ENCODE measurements around the gene MRPS2. TPM values are rescaled to one million over a fixed set of nuclear protein-coding genes. Genes with fewer than 3 reads are reported as not detected.
"Not testable (repeated sequence)": the region's sequence is repeated elsewhere in the genome, so short reads cannot be mapped to it uniquely, and the experiment has no call there.

Gene MRPS2
- total RNA-seq, 1 experiment from 2014 or later: 81.0 TPM

DNA sequence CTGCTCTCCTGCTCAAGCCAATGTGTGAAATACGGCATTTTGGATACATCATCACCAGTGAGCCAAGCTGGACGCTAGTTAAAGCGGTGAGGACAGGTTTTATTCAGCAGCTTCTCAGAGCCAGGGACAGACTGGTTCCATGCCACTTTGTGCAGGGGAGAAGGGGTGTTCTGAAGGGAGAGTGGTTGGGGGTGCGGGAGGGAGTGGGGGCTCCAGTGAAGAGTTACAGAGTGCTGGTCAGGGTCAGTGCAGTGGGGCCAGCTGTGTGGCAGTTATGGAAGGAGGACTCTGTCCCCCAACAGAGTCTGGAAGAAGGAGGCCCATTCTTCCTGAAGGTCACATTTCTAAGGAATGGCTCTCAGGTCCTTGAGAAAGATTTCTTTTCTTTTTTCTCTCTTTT is 34.3 kb downstream of the MRPS2 start:
- not testable (repeated sequence) for DNase-seq; H3K23ac ChIP-seq (ENCODE audit: insufficient read length, low read depth, low read length); H3K9me3 ChIP-seq (ENCODE audit: control insufficient read depth, low read depth, low read length); H3K79me1 ChIP-seq (ENCODE audit: insufficient read depth, low read depth, low read length, poor library complexity, severe bottlenecking); H2BK120ac ChIP-seq (ENCODE audit: low read depth, low read length, poor library complexity, severe bottlenecking); H3K23me2 ChIP-seq (ENCODE audit: insufficient read length, low read depth, low read length, poor library complexity, severe bottlenecking); H2BK20ac ChIP-seq (ENCODE audit: low read depth, low read length, poor library complexity, severe bottlenecking); H4K91ac ChIP-seq (ENCODE audit: insufficient read length, low read depth, low read length); H3K27me3 ChIP-seq (ENCODE audit: insufficient read depth, low read length); H3K56ac ChIP-seq (ENCODE audit: insufficient read length, low read depth, low read length); H2BK12ac ChIP-seq (ENCODE audit: insufficient read length, low read depth, low read length); H2BK15ac ChIP-seq (ENCODE audit: low read depth, low read length); H3K4me2 ChIP-seq (ENCODE audit: insufficient read depth, insufficient read length, low read length); H3K27ac ChIP-seq (ENCODE audit: insufficient read length, low read depth, low read length); H3K36me3 Mint-ChIP-seq (ENCODE audit: insufficient read depth in 1 of 3, low read depth in 3 of 3); H2BK5ac ChIP-seq (ENCODE audit: insufficient read length, low read length); H3K14ac ChIP-seq (ENCODE audit: insufficient read depth, low read length); H3K4me1 ChIP-seq (ENCODE audit: insufficient read depth, low read length); H3K18ac ChIP-seq (ENCODE audit: insufficient read length, low read depth, low read length); H3K9ac ChIP-seq (ENCODE audit: extremely low read depth, insufficient read length, low read length); H3K27ac Mint-ChIP-seq; H3K4me3 Mint-ChIP-seq; H4K5ac ChIP-seq (ENCODE audit: insufficient read length, low read depth, low read length); H4K8ac ChIP-seq (replicated peaks; ENCODE audit: insufficient read length, low read depth, low read length); H2AFZ ChIP-seq (ENCODE audit: low read length); H4K20me1 ChIP-seq (ENCODE audit: control insufficient read depth, insufficient read depth, insufficient read length); H3K79me2 ChIP-seq (ENCODE audit: insufficient read depth, low read length); H3K9me3 Mint-ChIP-seq; H3T11ph ChIP-seq (ENCODE audit: low read length); H3K4ac ChIP-seq (ENCODE audit: low read depth, low read length); H2AK5ac ChIP-seq (ENCODE audit: insufficient read length, low read length)
- no CpG with 5 or more reads among the region's 4 CpGs for WGBS (ENCODE audit: extremely low coverage, insufficient read length, low lambda C conversion rate)
- peaks cover 9 to 11% of the 10 kb centered on the region in 2 experiments for H3K4me1 Mint-ChIP-seq
- peaks cover 20% of the 10 kb centered on the region for H3K27me3 Mint-ChIP-seq (ENCODE audit: low read depth)

DNA sequence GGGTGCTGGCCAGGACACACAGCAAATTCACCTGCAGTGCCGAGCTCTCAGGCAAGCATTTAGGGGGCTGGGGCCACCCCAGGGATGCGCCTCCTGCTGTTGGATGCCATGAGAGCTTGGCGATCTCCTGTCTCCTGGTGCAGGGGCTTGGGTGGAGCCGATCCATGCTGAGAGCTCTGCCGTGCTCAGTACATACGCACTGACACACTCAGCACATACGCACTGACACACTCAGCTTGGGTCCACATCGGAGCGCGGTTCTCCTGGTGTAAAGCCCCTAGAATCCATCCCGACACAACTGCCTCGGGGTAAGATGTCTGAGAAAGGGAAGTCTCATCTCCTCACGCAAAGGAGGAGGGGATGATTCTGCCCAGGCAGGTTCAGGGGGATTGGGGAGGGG is 35.1 kb downstream of the MRPS2 start:
- not testable (repeated sequence) for H4K91ac ChIP-seq (ENCODE audit: insufficient read length, low read depth, low read length); H3K9ac ChIP-seq (ENCODE audit: extremely low read depth, insufficient read length, low read length); H3K23me2 ChIP-seq (ENCODE audit: insufficient read length, low read depth, low read length, poor library complexity, severe bottlenecking); H2BK12ac ChIP-seq (ENCODE audit: insufficient read length, low read depth, low read length); H2BK120ac ChIP-seq (ENCODE audit: low read depth, low read length, poor library complexity, severe bottlenecking); H3K18ac ChIP-seq (ENCODE audit: insufficient read length, low read depth, low read length); H3K56ac ChIP-seq (ENCODE audit: insufficient read length, low read depth, low read length); H4K8ac ChIP-seq (replicated peaks; ENCODE audit: insufficient read length, low read depth, low read length); H3K4me2 ChIP-seq (ENCODE audit: insufficient read depth, insufficient read length, low read length); H3K9me3 Mint-ChIP-seq; H2AFZ ChIP-seq (ENCODE audit: low read length); H2BK20ac ChIP-seq (ENCODE audit: low read depth, low read length, poor library complexity, severe bottlenecking); H3K27ac Mint-ChIP-seq; H3K23ac ChIP-seq (ENCODE audit: insufficient read length, low read depth, low read length); H3K4ac ChIP-seq (ENCODE audit: low read depth, low read length); H3K4me3 Mint-ChIP-seq; H3K79me1 ChIP-seq (ENCODE audit: insufficient read depth, low read depth, low read length, poor library complexity, severe bottlenecking); H3K4me1 ChIP-seq (ENCODE audit: insufficient read depth, low read length); H4K5ac ChIP-seq (ENCODE audit: insufficient read length, low read depth, low read length); H3T11ph ChIP-seq (ENCODE audit: low read length); H2AK5ac ChIP-seq (ENCODE audit: insufficient read length, low read length); H3K36me3 Mint-ChIP-seq (ENCODE audit: insufficient read depth in 1 of 3, low read depth in 3 of 3); DNase-seq; H3K27ac ChIP-seq (ENCODE audit: insufficient read length, low read depth, low read length); H4K20me1 ChIP-seq (ENCODE audit: control insufficient read depth, insufficient read depth, insufficient read length); H2BK5ac ChIP-seq (ENCODE audit: insufficient read length, low read length); H3K27me3 ChIP-seq (ENCODE audit: insufficient read depth, low read length); H3K79me2 ChIP-seq (ENCODE audit: insufficient read depth, low read length); H2BK15ac ChIP-seq (ENCODE audit: low read depth, low read length); H3K14ac ChIP-seq (ENCODE audit: insufficient read depth, low read length); H3K9me3 ChIP-seq (ENCODE audit: control insufficient read depth, low read depth, low read length)
- H3K27me3 Mint-ChIP-seq (ENCODE audit: low read depth): peaks cover 19% of the 10 kb centered on the region
- peaks cover 9 to 11% of the 10 kb centered on the region in 2 experiments; a peak in 3 of 4 replicates for H3K4me1 Mint-ChIP-seq
- no CpG with 5 or more reads among the region's 13 CpGs for WGBS (ENCODE audit: extremely low coverage, insufficient read length, low lambda C conversion rate)

Measured in H9 (cell line).